ENCODE data around the gene SLCO3A1.
A peak's percentile ranks its signal among the peaks of the same experiment; 100 is the strongest.

SLCO3A1 gene

GRCh38 chr15:92097474-92098178, 244.1 kb downstream of the SLCO3A1 start:
- peak in 2 of 3 experiments; percentile 4 to 16 for DNase-seq (ENCODE audit: low read depth in 3 of 3)

- no peak for DNase-seq (ENCODE audit: low read depth in 3 of 3)
These were observed 245.4 kb downstream of the SLCO3A1 start for GRCh38 chr15:92098869-92099268.

- no peak for DNase-seq (ENCODE audit: low read depth in 3 of 3)
These were observed 246.8 kb downstream of the SLCO3A1 start for GRCh38 chr15:92100301-92100700.

DNA sequence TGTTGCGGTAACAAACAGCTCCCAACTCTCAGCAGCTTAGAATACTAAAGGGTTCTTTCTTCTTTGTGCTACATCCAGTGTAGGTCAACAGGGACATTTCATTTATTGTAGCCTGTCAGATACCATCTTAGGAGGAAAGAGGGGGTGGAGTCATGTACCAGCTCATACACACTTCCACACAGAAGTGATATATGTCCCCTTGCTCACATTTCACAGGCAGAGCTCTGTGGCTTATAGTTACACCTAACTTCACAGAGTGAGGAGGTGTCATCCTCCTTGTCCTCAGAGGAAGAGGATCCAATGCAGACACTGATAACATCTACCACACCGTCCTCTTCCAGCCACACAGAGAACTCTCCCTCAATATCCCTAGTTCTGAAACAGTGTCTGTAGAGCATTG, 247.2 kb downstream of the SLCO3A1 start:
- no peak for DNase-seq (ENCODE audit: low read depth in 3 of 3)

GRCh38 chr15:92101708-92102394, 248.3 kb downstream of the SLCO3A1 start:
- DNase-seq (ENCODE audit: low read depth in 3 of 3): no peak

- no peak for DNase-seq (ENCODE audit: low read depth in 3 of 3)
These were observed 248.9 kb downstream of the SLCO3A1 start for GRCh38 chr15:92102395-92102755.

GRCh38 chr15:92104072-92104471, 250.6 kb downstream of the SLCO3A1 start:
- DNase-seq (ENCODE audit: low read depth in 3 of 3): no peak

- DNase-seq (ENCODE audit: low read depth in 3 of 3): no peak
These were observed 252.1 kb downstream of the SLCO3A1 start for GRCh38 chr15:92105611-92106010.

DNA sequence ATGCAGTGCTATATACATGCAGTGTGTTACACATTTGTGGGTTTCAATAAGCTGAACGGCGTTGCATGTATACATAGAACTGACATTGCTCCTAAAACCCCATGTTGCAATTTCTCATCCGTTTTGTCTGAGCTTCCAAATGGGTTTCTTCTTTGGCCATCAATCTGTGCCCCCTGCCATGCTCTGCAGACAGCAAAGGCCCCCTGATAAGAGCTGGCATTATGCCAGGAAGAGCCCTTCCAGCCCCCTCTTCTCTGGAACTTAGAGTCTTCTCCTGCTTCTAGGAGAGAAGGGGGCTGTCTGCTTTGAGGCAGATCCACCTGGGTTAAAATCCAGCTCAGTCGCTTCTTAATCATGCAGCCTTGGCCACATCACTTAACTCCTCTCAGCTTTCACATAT, 254.0 kb downstream of the SLCO3A1 start:
- no peak for DNase-seq (ENCODE audit: low read depth in 3 of 3)

GRCh38 chr15:92109191-92109873, 255.8 kb downstream of the SLCO3A1 start:
- no peak for DNase-seq (ENCODE audit: low read depth in 3 of 3)

DNA sequence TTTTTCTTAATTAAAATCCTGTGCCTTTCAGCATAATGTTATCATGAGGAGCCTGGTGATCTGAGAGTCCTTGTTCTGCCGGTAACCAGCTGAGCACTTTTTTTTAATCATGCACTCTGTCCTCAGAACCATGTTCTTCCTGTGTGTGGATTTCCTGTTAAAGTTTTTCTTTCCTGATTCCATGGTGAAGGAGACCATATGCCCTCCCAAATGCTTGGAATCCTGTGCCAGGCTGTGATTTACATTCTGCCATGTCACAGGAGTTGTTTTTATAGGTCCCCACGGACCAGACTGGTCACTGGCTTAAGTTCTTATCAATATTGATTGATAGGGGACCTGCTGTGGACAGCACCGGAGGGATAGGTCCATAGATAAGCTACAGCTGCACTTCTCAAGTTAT, 257.8 kb downstream of the SLCO3A1 start:
- no peak for DNase-seq (ENCODE audit: low read depth in 3 of 3)

DNA sequence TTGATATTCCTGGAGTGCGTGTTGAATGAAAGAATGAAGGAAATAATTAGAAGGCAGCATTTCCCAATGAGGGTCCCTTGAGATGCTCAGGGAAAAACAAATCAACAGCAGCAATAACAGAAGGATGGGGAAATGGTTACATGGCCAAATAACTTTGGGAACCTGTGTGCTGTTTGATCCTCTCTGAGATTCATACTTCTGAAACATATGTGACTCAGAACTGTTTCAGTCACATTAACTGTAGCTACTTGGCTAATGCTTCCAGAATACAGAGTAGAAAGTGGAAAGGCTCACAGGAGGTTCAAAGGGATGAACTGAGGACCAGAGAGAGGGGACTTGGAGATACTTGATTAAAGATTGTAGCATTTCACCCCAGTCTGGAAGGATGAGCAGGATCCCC, 258.2 kb downstream of the SLCO3A1 start:
- DNase-seq (ENCODE audit: low read depth in 3 of 3): no peak

DNA sequence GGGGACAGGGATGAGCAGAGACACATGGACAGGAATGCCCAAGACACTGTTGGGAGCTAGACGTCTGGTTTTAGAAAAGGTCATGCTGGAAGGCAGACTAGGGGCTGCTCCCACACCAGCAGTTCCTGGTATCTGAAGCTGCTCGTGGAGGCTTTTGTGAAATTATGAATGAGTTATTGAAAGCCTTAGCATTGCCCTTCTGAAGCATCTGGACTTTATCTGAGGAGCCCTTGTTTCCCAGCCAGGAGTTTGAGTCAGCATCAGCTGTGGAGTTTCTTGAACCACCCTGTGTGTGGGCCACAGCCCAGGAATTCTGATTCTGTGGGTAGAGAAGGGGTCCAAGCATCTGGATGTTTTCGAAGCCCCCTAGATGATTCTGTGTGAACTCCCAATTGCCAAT, 258.7 kb downstream of the SLCO3A1 start:
- no peak for DNase-seq (ENCODE audit: low read depth in 3 of 3)

DNA sequence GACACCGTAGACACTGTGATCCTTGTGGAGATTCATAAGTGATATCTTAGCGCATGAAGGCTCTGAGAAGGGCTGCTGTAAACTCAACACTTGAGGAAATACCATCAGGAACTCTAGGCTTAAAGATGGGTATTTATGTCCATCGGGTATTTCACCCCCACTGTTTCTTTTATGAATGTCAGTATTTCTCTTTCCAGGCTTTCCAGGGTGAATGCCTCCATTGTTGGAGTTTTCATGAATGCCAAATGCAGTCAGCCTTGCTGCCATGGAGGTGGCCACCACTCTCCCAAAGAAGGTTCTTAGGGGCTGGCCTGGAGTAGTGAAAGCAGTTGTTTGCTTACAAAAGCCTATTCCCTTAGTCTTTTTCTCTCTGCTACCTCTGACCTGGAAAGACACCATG, 259.2 kb downstream of the SLCO3A1 start:
- no peak for DNase-seq (ENCODE audit: low read depth in 3 of 3)

DNA sequence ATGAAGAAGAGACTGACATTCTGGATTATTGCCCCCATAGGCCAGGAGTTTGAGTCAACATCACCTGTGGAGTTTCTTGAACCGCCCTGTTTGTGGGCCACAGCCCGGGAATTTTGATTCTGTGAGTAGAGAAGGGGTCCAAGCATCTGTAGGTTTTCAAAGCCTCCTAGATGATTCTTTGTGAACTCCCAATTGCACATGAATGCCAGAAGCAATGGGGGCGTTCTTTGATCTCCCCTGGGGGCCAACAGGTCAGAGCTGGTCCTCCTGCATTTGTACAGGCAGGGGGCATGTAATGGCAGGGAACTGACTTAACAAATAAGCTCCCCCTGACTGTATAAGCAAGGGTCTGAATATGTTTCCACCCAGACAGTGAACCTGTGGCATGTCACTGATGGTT, 260.3 kb downstream of the SLCO3A1 start:
- DNase-seq (ENCODE audit: low read depth in 3 of 3): no peak

DNA sequence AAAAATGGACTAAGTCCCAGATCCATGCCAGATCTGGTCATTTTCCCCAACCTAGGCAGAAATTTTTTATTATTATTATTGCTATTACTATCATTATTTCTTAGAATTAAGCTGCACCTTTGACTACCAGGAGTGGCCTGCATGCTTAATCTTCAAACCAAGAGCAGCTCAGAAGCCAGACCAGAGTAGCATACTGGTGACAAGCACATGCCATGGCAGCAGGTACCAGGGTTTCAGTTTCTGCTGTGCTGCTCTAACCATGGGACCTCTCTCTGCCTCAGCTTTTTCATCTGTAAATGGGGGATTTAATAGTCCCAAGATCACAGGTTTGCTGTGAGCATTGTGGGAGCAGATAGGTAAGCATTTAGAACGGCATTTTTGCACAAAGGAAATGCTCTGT, 262.3 kb downstream of the SLCO3A1 start:
- no peak for DNase-seq (ENCODE audit: low read depth in 3 of 3)

DNA sequence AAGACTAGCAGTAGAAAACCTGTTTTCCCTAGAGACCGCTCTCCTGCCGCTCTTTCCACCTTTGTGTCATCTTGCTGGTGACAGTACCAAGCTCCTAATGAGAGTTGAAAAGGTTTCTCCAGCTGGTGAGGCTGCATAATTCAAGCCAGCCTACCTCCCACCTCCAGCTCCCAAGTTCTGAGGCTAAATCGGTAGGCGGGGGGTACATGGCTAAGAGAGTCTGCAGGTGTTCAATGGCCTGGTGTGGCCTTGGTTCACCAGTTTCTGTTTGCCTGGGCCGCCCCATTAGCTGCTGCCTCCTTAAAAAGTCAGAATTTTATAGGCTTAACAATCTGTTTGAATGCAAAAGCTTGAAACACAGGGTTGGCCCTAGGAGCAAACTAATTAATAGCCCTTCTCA, 262.8 kb downstream of the SLCO3A1 start:
- DNase-seq (ENCODE audit: low read depth in 3 of 3): no peak

GRCh38 chr15:92117261-92117731, 263.8 kb downstream of the SLCO3A1 start:
- no peak for DNase-seq (ENCODE audit: low read depth in 3 of 3)

GRCh38 chr15:92118162-92118935, 264.8 kb downstream of the SLCO3A1 start:
- no peak for DNase-seq (ENCODE audit: low read depth in 3 of 3)

DNA sequence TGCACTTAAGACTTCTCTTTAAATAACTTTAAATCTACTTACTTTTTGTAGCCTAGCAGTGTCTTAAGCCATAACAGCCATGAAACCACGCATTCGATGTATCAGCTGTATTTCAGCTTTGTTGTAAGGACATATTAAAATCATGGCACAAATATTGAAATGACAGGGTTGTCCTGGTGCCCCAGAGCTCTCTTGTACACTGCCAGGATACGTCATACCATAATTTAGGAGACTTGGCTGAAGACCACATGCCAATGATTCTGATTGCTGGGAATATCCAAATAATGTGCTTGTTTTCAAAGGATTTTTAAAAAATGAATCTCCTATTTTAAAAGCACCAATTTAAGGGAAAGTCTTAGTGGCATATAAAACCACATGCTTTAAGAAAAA, 265.4 kb downstream of the SLCO3A1 start:
- DNase-seq (ENCODE audit: low read depth in 3 of 3): no peak

DNA sequence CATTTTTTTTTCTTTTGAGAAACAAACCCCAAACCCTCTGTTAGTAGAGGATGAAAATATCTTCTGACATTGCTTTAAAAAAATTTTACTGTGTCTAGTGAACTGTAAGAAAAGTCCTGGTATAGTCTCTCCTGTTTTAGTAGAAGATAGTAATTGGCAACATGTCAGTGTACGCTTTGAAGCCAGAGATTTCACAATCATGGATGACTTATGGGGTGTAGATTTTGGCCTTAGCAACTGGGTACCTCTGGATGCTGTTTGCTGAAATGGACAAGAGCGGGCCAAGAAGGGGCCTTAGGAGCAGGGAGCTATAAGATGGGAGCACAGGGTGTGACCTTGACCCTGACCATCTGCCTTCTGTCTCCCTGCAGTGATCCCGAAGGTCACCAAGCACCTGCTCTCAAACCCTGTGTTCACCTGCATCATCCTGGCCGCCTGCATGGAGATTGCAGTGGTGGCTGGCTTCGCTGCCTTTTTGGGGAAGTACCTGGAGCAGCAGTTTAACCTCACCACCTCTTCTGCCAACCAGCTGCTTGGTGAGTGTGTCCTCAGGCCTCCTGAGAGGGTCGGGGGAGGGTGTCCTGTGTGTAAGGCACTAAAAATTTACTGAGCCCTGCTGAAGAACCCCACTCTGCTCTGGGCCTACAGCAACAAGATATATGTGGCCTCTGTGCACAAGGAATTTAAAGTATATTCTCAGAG, 266.7 kb downstream of the SLCO3A1 start:
- no peak for DNase-seq (ENCODE audit: low read depth in 3 of 3)

- no peak for DNase-seq (ENCODE audit: low read depth in 3 of 3)
These were observed 267.5 kb downstream of the SLCO3A1 start for GRCh38 chr15:92121047-92121446.

Data from stimulated activated CD4-positive, alpha-beta T cell treated with anti-CD3 and anti-CD28 coated beads, TNF-alpha, amount 100 ng/mL, for 4 hours (primary cell).